HepG2 (cell line): Measurements from ENCODE around the gene WDR3. TPM values are rescaled to one million over a fixed set of nuclear protein-coding genes. Genes with fewer than 3 reads are reported as not detected.

Experiments
- ATAC-seq: fragments of 200-7000 bp; cut with Tn5 transposase; 3 replicates; pipeline ENCODE4 v1.9.1; 2020; ENCODE audit warnings: mild to moderate bottlenecking, moderate library complexity
- BruUV-seq: library from RNA; stranded (reverse); fragments of 400-500 nt; replicated peaks from 2 replicates; lab custom pipeline; 2021; lab: Mats Ljungman, UMichigan
- CTCF ChIA-PET: fragments of 300-600 bp; formaldehyde crosslinking; extraction: SDS; loops from one replicate; lab custom pipeline; 2021; ENCODE audit warnings: low total read pairs, inconsistent platforms, low intra/inter-chr PET ratio; lab: Yijun Ruan, JAX
- POLR2A ChIA-PET: fragments of 350-600 bp; sonication (Branson Sonifier 250); formaldehyde crosslinking; loops from one replicate; lab custom pipeline; 2020; ENCODE audit warnings: antibody characterized with exemption, inconsistent platforms; lab: Yijun Ruan, JAX
- DNase-seq: peaks from one replicate; pipeline ENCODE4 v3.0.0-alpha.2; 2015; ENCODE audit warnings: low spot score
- FAIRE-seq: peaks from 3 replicates; lab custom pipeline; 2011; peaks lifted over from hg19 to GRCh38; lab: Jason Lieb, UNC
- H2AFZ ChIP-seq: one replicate; pipeline ENCODE4 v1.6.1; 2011; ENCODE audit warnings: low read length, inconsistent platforms
- H3K27ac ChIP-seq: fragments of 300-600 bp; 3 replicates; pipeline ENCODE4 v1.8.0; 2011; ENCODE audit warnings: mixed run types, mild to moderate bottlenecking, mixed read lengths, low read length, inconsistent platforms; ENCODE audit not compliant: insufficient read depth; ENCODE audit errors: extremely low read length
- H3K27me3 ChIP-seq, 2 experiments: fragments of 200-600 bp in 1 of 2; 2 replicates in 1 of 2; 3 replicates in 1 of 2; pipeline versions ENCODE4 v1.6.0 to v1.8.0; 2011; ENCODE audit warnings: low read length in 2 of 2, mild to moderate bottlenecking in 2 of 2, moderate library complexity in 2 of 2, inconsistent platforms in 1 of 2; ENCODE audit not compliant: insufficient read depth in 2 of 2, control insufficient read depth in 1 of 2
- H3K36me3 ChIP-seq, 2 experiments: fragments of 200-600 bp in 1 of 2; replicated peaks in 1 of 2; 2 replicates in 1 of 2; 3 replicates in 1 of 2; pipeline versions ENCODE4 v1.5.1 to v1.8.0; 2011; ENCODE audit warnings: low read length in 2 of 2, inconsistent platforms in 1 of 2; ENCODE audit not compliant: insufficient read depth in 2 of 2, control insufficient read depth in 1 of 2
- H3K4me1 ChIP-seq: 2 replicates; pipeline ENCODE4 v1.5.1; 2012; ENCODE audit warnings: low read length, inconsistent platforms; ENCODE audit not compliant: insufficient read depth
- H3K4me2 ChIP-seq: 2 replicates; pipeline ENCODE4 v1.6.0; 2011; ENCODE audit warnings: low read depth, low read length, inconsistent platforms
- H3K4me3 ChIP-seq, 3 experiments: fragments of 200-600 bp in 1 of 3; sonication (generic), shearing (Covaris generic) in 1 of 3; replicated peaks in 1 of 3; 2 replicates each; pipeline ENCODE4 v1.5.1; 2011 to 2016; ENCODE audit warnings: low read length in 3 of 3, inconsistent platforms in 2 of 3, low read depth in 2 of 3, mild to moderate bottlenecking in 2 of 3, control low read depth in 1 of 3, mixed read lengths in 1 of 3; ENCODE audit not compliant: insufficient read depth in 1 of 3
- H3K79me2 ChIP-seq: one replicate; pipeline ENCODE4 v1.6.1; 2011; ENCODE audit warnings: low read length, inconsistent platforms; ENCODE audit not compliant: insufficient read depth
- H3K9ac ChIP-seq: 2 replicates; pipeline ENCODE4 v1.6.0; 2011; ENCODE audit warnings: mild to moderate bottlenecking, low read depth, low read length, inconsistent platforms; ENCODE audit not compliant: insufficient read depth
- H3K9me3 ChIP-seq: 2 replicates; pipeline ENCODE4 v1.5.1; 2012; ENCODE audit warnings: mild to moderate bottlenecking, low read length
- H4K20me1 ChIP-seq: 2 replicates; pipeline ENCODE4 v1.6.0; 2011; ENCODE audit warnings: inconsistent platforms, mild to moderate bottlenecking, low read length, moderate library complexity; ENCODE audit not compliant: insufficient read depth
- ATF7-NPFF ChIP-seq: sonication (generic); formaldehyde crosslinking; IDR thresholded peaks from 2 replicates; pipeline ENCODE4 v1.8.1; 2023; ENCODE audit warnings: mild to moderate bottlenecking, low read depth, missing genetic modification reagents, moderate library complexity
- DPF2 ChIP-seq: sonication (generic); formaldehyde crosslinking; IDR thresholded peaks from 2 replicates; pipeline ENCODE4 v1.4.0; 2020; ENCODE audit warnings: mild to moderate bottlenecking, low read depth, missing genetic modification reagents, borderline replicate concordance
- MAZ ChIP-seq, 2 experiments: sonication (generic) in 1 of 2; formaldehyde crosslinking in 1 of 2; IDR thresholded peaks; 2 replicates each; pipeline versions ENCODE4 v1.5.0 to v1.6.1; 2012 to 2020; ENCODE audit warnings: low read depth in 2 of 2, mild to moderate bottlenecking in 2 of 2, borderline replicate concordance in 1 of 2, improper control_type of control experiment in 1 of 2, low read length in 1 of 2, missing genetic modification reagents in 1 of 2, moderate library complexity in 1 of 2
- MYNN ChIP-seq: sonication (generic); formaldehyde crosslinking; IDR thresholded peaks from 2 replicates; pipeline ENCODE4 v1.4.0; 2020; ENCODE audit warnings: mild to moderate bottlenecking, low read depth, missing genetic modification reagents
- PHB2 ChIP-seq: fragments of 450-650 bp; IDR thresholded peaks from 2 replicates; pipeline ENCODE4 v1.6.1; 2018; ENCODE audit not compliant: partially characterized antibody
- RXRA ChIP-seq: sonication (generic); formaldehyde crosslinking; IDR thresholded peaks from 2 replicates; pipeline ENCODE4 v1.5.1; 2020; ENCODE audit warnings: missing genetic modification reagents
- TEAD3 ChIP-seq: optimal IDR thresholded peaks from 2 replicates; pipeline ENCODE3; 2016; ENCODE audit warnings: borderline replicate concordance
- ZKSCAN5 ChIP-seq: sonication (generic); formaldehyde crosslinking; IDR thresholded peaks from 2 replicates; pipeline ENCODE4 v1.5.1; 2020; ENCODE audit warnings: mild to moderate bottlenecking, missing genetic modification reagents
- ZNF281 ChIP-seq: sonication (generic); formaldehyde crosslinking; IDR thresholded peaks from 2 replicates; pipeline ENCODE4 v1.4.0; 2020; ENCODE audit warnings: missing genetic modification reagents, borderline replicate concordance
- ZNF317 ChIP-seq: sonication (generic); formaldehyde crosslinking; IDR thresholded peaks from 2 replicates; pipeline ENCODE4 v1.5.0; 2020; ENCODE audit warnings: mild to moderate bottlenecking, missing genetic modification reagents
- ZNF432 ChIP-seq: sonication (generic); formaldehyde crosslinking; IDR thresholded peaks from 2 replicates; pipeline ENCODE4 v1.5.0; 2020; ENCODE audit warnings: missing genetic modification reagents, mild to moderate bottlenecking, borderline replicate concordance
- WGBS: methylation state at CpG from one replicate; pipeline ENCODE4 v1.1.6; 2017; ENCODE audit warnings: low lambda C conversion rate; 5-methylcytosine and 5-hydroxymethylcytosine counted together
- in situ Hi-C: cut with HindIII; loops from 2 replicates; pipeline ENCODE4 v1.10.0; 2017; ENCODE audit warnings: low pct_unique_long_range_greater_than_20kb; ENCODE audit not compliant: extremely low pct_ligation_motif_present
- intact Hi-C: fragments of 100-400 bp; cut with micrococcal nuclease; formaldehyde crosslinking; loops from one replicate; pipeline ENCODE4 v1.10.0; 2022; ENCODE audit not compliant: unreplicated experiment
- polyA plus RNA-seq, 8 experiments: library from polyadenylated mRNA; depleted of rRNA in 3 of 8; stranded (reverse) in 7 of 8; unstranded in 1 of 8; fragments of >200 nt; fragmentation: Illumina TruSeq in 4 of 8; extraction: Trizol in 4 of 8; gene quantifications; 2 replicates each; pipeline versions ENCODE4 v1.2.1 to v1.2.3, GENCODE V29; 2011 to 2016; ENCODE audit warnings: low read depth in 4 of 8, missing spikeins in 1 of 8, mixed read lengths in 1 of 8; ENCODE audit not compliant: insufficient read depth in 1 of 8
- total RNA-seq, 5 experiments: library from RNA; depleted of rRNA; stranded (reverse); fragments of >200 nt; fragmentation: Illumina TruSeq; extraction: Trizol; gene quantifications; 2 replicates each; pipeline ENCODE4 v1.2.3, GENCODE V29; 2016; ENCODE audit warnings: low read depth in 1 of 5
- TF ChIP-seq, protein P1 (sequence below): sonication (generic); formaldehyde crosslinking; IDR thresholded peaks from 2 replicates; pipeline ENCODE4 v1.5.0; 2020; ENCODE audit warnings: missing genetic modification reagents, mild to moderate bottlenecking, borderline replicate concordance

Gene WDR3
- total and polyA plus RNA-seq, 2 of the 13 experiments (the other 11 are each of a cell fraction or from before 2014, with no cell fraction given) = 15.9 to 55.5 TPM

DNA sequence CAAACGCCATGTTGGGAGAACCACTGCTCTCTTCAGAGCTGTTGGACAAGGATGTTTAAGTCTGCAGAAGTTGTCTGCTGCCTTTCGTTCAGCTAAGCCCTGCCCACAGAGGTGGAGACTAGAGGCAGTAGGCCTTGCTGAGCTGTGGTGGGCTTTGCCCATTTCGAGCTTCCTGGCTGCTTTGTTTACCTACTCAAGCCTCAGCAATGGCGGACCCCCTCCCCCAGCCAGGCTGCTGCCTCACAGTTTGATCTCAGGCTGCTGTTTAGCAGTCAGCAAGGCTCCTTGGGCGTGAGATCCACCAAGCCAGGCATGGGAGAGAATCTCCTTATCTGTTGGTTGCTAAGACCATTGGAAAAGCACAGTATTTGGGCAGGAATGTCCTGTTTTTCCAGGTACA is 74.8 kb downstream of the WDR3 start:
- no peaks in the 10 kb centered on the region for H3K36me3 ChIP-seq
- no peaks in the 10 kb centered on the region for H4K20me1 ChIP-seq
- no peak for DNase-seq
- no peak for FAIRE-seq
- no TSS peak for BruUV-seq
- TF ChIP-seq MAZ (IDR thresholded peaks at IDR 0.05; ENCODE audit: borderline replicate concordance, low read depth, low read length) = no peak
- TF ChIP-seq MAZ (CRISPR knock-in tag; IDR thresholded peaks at IDR 0.05; ENCODE audit: low read depth) = no peak
- TF ChIP-seq ZNF317 (CRISPR knock-in tag) = 0 out of 2 replicates have a peak, but pooled peaks have one; percentile 34
- H3K27me3 ChIP-seq = no peaks in the 10 kb centered on the region
- H3K4me3 ChIP-seq = no peak overlapping the region
- in situ Hi-C loops (no loop called here), intact Hi-C loops (no loop called here)
- H3K9ac ChIP-seq = no peak overlapping the region
- ChIA-PET CTCF (no interaction called here), POLR2A (no interaction called here)
- H3K79me2 ChIP-seq = no peaks in the 10 kb centered on the region
- no peak overlapping the region for H3K4me2 ChIP-seq
- H3K4me1 ChIP-seq = no peaks in the 10 kb centered on the region
- no peak for ATAC-seq
- H3K9me3 ChIP-seq = no peaks in the 10 kb centered on the region
- H2AFZ ChIP-seq = no peak overlapping the region
- no peak overlapping the region for H3K27ac ChIP-seq
- no CpG with 5 or more reads among the region's 5 CpGs for WGBS

DNA sequence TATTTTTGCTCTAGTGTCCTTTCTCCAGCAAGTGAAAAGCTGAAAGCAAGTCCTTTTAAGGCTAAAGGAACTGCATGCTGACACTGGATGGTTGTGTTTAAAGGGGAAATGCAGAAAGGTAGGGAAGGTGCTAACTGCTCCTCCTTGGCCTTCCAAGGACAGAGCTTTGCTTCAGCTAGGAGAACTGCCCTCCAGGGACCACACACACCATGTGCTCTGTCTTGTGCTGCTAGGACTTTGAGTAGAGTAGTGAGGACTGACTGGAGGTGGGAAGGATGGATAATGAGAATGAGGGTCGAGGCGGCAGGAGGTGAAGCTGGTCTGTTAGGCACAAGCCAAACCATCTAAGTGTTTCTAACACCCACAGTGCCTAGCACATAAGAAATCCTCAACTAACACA is 77.9 kb downstream of the WDR3 start:
- in situ Hi-C loops (no loop called here), intact Hi-C loops (no loop called here)
- Histone ChIP-seq H3K27ac (no peak overlapping the region), H4K20me1 (no peaks in the 10 kb centered on the region), H3K36me3 (no peaks in the 10 kb centered on the region), H3K4me2 (no peak overlapping the region), H3K4me1 (no peaks in the 10 kb centered on the region), H2AFZ (no peak overlapping the region), H3K4me3 (no peak overlapping the region), H3K9ac (no peak overlapping the region), H3K27me3 (no peaks in the 10 kb centered on the region), H3K79me2 (no peaks in the 10 kb centered on the region), H3K9me3 (no peaks in the 10 kb centered on the region)
- CTCF ChIA-PET = no interaction called here
- WGBS = 34% methylated on average over 2 of the region's 2 CpGs
- FAIRE-seq (no peak), ATAC-seq (no peak), DNase-seq (no peak)
- no TSS peak for BruUV-seq
- POLR2A ChIA-PET = no interaction called here
- TF ChIP-seq DPF2 (CRISPR knock-in tag) (no peak), TEAD3 (no peak), RXRA (CRISPR knock-in tag) (no peak), ATF7-NPFF (no peak), MYNN (CRISPR knock-in tag) (no peak), ZKSCAN5 (no peak), ZNF281 (CRISPR knock-in tag) (no peak), ZNF432 (CRISPR knock-in tag) (no peak), PHB2 (no peak)
- TF ChIP-seq, protein P1, sequence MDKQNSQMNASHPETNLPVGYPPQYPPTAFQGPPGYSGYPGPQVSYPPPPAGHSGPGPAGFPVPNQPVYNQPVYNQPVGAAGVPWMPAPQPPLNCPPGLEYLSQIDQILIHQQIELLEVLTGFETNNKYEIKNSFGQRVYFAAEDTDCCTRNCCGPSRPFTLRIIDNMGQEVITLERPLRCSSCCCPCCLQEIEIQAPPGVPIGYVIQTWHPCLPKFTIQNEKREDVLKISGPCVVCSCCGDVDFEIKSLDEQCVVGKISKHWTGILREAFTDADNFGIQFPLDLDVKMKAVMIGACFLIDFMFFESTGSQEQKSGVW = no peak
